ENCODE measurements around the gene ZIC5.

Gene ZIC5

DNA sequence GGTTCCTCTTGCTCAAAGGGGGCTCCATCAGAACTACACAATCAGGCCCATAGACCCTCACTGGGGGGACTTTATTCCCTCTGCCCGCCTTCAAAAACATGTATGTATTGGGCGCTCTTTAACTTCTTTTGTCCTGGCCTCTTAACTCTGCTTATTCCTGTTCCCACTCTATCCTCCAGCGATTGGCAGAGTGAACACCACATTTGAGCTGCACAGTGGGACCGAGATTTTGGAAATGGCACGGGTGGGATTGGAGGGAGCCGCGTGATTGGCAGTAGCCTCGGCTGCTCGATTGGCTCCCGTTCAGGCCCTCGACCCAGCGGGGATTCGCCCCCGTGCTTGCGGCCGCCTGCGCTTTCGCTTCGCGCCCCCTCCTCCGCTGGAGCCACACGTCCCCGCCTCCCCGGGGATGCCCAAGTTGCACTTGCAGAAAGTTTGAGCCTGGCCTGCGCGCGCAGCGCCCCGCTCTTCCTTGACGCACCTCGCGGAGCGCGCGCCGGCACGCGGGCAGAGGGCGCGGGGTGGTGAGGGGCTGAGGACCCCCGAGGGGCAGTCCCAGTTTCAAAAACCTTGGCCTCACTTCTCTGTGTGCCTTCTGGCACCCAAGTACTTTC lies at the start of gene ZIC5:
TSS of gene ZIC5 (minus strand) at position 192 of the 614 bp plus-strand sequence. CDS start at position 28, 164 bp downstream.
- no peak for DNase-seq

GRCh38 chr13:100019780-100020356 lies 48.3 kb upstream of the ZIC5 start:
- DNase-seq, result no peak

DNA sequence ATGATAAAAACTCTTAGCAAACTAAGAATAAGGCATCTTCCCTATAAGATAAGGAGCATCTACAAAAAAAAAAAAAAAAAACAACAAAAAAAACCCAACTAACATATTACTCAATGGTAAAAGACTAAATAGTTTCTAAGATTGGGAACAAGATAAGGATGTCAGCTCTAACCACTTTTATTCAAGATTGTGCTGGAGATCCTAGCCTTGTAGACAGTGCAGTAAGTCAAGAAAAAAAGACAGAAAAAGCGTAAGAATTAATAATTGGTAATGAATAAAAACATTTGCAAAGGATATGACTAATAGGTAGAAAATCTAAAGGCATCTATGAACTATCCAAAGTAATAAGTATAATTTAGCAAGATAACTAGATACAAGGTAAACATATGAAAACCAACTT lies 43.1 kb upstream of the ZIC5 start:
- no peak for DNase-seq

GRCh38 chr13:99998261-99998660 lies 26.7 kb upstream of the ZIC5 start:
- no peak for DNase-seq

GRCh38 chr13:99997702-99998214 lies 26.2 kb upstream of the ZIC5 start:
- DNase-seq, result no peak

DNA sequence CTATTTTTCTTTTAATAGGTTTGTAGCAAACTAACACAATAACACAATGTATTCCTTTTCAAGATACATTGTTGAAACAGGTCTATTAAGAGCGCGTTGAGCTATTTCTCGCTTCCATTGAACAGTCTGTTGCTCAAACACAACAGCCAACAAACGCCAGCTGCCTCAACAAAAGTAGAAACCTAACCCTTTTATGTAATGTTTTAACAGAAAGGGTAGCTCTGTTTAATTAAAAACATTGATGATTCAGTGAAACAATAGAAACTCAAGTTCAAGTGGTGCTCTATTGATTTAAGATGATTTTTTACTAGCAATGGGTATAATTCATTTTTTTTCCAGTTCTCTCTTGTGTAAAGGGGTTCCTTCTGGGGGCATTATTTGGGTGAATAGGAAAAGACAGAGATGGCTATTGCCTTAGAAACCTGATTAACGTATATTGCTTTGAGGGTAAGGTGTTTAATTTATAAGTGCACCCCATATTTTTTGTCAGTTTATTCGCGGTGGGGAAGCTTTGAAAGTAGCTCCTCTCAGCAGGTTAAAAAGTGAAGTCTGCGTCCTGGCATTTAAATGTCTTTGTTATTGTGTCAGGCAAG lies 24.9 kb upstream of the ZIC5 start:
- no peak for DNase-seq

DNA sequence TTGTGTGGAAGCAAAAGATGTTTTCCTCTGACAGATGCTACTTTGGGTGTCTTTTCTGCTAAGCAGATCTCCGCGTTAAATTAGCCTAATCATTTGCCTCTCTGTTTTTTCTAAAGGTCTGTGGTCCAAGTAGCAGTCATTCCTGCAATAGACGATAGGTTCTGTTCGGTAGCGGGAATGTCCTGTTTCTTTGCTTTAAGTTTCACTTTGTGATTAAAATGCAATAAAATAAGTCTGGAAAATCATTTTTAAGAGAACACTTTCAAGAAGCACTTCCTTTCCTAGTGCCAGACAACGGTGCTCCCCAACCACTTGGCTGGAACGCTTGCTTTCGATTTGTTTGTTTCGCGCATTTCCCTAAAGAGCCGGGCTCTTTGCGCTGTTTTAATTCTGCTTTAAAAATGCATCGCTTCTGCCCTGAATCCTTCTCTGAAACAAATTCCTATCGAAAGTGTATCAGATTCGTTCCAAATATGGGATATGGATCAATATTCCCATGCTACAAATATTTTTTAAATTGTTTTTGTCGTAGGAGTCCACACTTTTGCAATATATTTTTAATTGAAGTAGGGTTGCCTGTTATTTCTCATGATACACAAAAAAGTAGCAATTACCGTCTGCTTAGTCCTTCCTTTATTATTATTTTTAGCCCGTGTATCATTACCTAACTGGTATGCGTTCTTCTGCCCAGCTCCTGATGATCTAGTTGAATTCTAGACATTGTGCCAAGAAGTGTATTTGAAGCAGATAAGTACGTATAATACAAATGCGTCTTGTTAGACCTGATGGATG lies 24.2 kb upstream of the ZIC5 start:
- no peak for DNase-seq

- DNase-seq, result no peak
Observed at GRCh38 chr13:99995104-99995588, 23.6 kb upstream of the ZIC5 start.

- no peak for DNase-seq
Observed at GRCh38 chr13:99994638-99995020, 23.1 kb upstream of the ZIC5 start.

GRCh38 chr13:99993660-99994637 lies 22.4 kb upstream of the ZIC5 start:
- DNase-seq, result no peak

DNA sequence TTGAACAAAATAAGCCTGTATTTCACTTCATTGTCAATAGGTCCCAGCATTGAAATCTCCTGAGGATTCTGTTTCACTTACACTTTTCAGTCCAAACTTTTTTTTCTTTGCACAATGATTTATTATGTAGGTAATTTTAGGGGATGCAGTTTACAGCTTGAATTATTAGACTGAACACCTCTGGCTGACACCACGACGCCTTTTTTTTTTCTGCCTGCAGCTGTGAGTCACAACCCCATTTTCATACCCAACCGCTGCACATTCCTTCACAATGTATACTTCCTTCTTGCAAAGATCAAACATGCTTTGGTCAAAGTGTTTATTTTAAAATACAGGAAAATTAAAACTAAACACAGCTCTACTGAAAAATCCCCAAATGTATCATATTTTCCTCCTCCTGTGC lies 21.4 kb upstream of the ZIC5 start:
- no peak for DNase-seq

- DNase-seq, result no peak
Observed at GRCh38 chr13:99991828-99992775, 20.5 kb upstream of the ZIC5 start.

DNA sequence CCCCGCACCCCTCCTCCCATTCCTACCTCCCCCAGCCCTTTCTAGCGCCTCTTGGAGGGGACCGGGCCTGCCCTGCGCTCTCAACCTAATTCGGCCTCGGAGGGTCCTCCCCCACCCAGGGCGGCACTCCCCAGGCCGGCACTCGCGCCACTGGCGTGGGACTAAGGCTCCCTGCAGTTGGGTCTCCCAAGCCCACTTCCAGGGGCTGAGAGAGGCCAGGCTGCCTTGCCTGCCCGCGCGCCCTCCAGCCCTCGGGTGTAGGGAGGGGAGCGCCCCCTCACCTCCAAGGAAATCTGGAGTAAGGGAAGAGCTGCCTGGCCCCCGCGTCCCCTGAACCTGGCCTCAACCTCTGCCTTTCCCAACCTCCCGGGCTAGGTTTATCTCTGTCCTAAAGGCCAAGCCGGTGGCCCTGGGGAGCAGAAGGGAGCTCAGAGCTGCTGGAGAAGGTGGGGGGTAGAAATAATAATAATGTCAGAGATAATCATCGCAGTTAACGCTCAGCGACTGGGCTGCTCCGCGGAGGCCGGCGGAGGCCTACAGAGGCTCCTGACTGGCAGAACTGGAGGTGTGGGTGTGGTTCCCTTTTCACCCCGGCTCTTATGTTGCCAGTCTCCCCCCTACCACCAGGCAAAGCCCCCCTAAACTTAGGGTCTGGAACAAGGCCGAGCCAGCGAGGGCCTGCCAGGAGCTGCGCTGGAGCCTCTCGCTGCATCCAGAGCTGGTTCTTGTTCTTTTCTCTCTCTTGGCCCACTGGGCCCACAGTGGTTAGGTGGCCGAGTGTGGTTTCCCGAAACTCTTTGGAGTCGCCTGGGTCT lies 19.7 kb upstream of the ZIC5 start:
- DNase-seq, result no peak

DNA sequence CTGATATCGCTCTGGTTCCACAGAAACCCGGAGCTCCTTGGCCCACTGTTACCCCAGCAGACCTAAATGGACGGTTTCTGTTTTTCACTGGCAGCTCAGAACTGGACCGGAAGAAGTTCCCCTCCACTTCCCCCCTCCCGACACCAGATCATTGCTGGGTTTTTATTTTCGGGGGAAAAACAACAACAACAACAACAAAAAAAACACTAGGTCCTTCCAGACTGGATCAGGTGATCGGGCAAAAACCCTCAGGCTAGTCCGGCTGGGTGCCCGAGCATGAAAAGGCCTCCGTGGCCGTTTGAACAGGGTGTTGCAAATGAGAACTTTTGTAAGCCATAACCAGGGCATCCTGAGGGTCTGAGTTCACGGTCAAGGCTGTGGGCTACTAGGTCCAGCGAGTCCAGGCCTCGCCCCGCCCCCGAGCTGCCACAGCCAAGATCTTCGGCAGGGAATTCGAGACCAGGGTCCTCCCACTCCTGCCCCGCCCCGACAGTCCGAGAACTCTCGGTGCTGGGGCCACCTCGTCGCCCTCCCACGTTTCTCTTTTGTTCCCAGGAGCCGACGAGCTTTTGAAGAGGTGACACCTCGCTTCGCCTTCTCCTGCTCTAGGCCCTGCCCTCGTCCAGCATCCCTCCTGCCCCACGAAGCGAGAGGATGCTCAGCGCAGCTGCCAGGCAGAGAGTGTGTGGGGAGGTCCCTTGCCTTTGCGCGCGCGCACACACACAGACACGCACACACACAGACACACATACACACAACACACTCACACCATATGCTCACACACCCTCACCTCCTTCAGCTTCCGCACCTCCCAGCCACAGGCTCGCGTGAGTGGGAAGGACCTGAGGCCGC lies 18.8 kb upstream of the ZIC5 start:
- DNase-seq, result no peak

- DNase-seq, result no peak
Observed at GRCh38 chr13:99989276-99990125, 17.9 kb upstream of the ZIC5 start.

- no peak for DNase-seq
Observed at GRCh38 chr13:99988529-99989275, 17.1 kb upstream of the ZIC5 start.

Data from SIG-M5 (cell line).